ENCODE data around the gene ZBTB38. TPM values are rescaled to one million over a fixed set of nuclear protein-coding genes. Genes with fewer than 3 reads are reported as not detected.

Gene ZBTB38
- total and polyA plus RNA-seq, 8 donors, result 5.3 to 253 (median 41.0) TPM

DNA sequence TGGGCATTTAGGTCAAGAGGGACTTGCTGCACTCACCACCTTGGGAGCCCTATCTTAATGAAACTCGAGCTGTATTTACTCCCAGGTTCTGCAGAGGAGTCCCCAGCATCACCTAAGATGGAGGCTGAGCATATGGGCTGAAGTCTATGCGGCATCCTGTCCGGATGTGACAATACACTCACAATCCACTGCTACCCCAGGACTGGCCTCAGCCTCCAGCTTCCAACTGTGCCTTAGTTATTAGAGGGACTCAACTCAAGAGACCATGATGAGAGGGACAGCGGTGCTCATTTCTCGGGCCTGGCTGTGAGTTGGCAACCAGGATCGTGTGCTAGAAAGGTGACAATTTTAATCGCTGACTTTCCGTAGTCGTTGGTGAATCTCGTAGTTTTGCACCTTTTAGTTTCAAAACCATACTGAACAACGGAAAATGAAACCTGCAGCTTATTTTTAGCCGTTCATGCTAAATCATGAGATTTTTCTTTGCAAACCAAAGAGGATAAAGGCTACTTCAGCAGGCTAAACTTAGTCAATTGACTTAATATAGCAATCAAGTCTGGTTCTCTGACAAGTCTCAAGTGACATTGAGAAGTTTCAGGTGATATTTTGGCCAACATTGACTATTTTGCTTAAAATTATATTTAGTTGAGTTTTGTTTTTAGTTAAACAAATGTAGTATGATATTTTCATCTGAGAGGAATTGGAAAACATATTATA is 11.1 kb downstream of the ZBTB38 start:
- peak overlapping the region in 1 of 5 donors; percentile 66 for H3K27ac ChIP-seq
- no peak for TF ChIP-seq POLR2A (IDR thresholded peaks at IDR 0.05)
- TF ChIP-seq POLR2AphosphoS5 (IDR thresholded peaks at IDR 0.05), result no peak
- TF ChIP-seq, protein P1, sequence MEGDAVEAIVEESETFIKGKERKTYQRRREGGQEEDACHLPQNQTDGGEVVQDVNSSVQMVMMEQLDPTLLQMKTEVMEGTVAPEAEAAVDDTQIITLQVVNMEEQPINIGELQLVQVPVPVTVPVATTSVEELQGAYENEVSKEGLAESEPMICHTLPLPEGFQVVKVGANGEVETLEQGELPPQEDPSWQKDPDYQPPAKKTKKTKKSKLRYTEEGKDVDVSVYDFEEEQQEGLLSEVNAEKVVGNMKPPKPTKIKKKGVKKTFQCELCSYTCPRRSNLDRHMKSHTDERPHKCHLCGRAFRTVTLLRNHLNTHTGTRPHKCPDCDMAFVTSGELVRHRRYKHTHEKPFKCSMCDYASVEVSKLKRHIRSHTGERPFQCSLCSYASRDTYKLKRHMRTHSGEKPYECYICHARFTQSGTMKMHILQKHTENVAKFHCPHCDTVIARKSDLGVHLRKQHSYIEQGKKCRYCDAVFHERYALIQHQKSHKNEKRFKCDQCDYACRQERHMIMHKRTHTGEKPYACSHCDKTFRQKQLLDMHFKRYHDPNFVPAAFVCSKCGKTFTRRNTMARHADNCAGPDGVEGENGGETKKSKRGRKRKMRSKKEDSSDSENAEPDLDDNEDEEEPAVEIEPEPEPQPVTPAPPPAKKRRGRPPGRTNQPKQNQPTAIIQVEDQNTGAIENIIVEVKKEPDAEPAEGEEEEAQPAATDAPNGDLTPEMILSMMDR (IDR thresholded peaks at IDR 0.05), result no peak
- no peak for TF ChIP-seq EP300 (IDR thresholded peaks at IDR 0.05)
- DNase-seq, result no peak
- H3K36me3 ChIP-seq, result peaks cover 0 to 18% (median 6%) of the 10 kb centered on the region in 4 donors
- intact Hi-C loops (cut with DNase I; ENCODE audit: low total_unique reads), result no loop called here
- no peaks in the 10 kb centered on the region for H3K9me3 ChIP-seq
- no peak overlapping the region for H3K4me3 ChIP-seq
- H3K27me3 ChIP-seq, result no peaks in the 10 kb centered on the region
- peaks cover 0 to 19% (median 15%) of the 10 kb centered on the region in 4 donors for H3K4me1 ChIP-seq
- 80 to 90% (median 87%) methylated on average over 12 of the region's 12 CpGs for WGBS, 5 donors

DNA sequence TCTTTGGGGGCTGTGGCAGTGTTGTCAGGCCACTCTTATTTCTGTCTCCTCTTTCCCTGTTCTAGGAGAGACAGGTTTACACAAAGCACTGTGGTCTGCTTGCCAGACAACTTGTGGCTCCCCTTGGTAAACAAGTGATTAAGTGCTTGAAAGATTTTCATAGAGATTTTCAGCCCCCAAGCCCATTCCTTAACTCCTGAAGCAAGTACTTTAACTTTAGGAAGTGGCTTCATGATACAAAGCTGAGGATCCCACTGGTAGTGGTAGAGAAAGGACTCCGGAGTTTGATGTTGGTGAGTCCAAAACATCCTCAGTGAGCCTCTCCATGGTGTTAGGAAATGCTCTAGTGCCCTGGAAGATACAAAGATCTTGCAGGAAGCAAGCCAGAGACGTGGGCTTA is 12.0 kb downstream of the ZBTB38 start:
- intact Hi-C loops (cut with DNase I; ENCODE audit: low total_unique reads), result no loop called here
- H3K4me3 ChIP-seq, result no peak overlapping the region
- peak overlapping the region in 1 of 5 donors; percentile 66 for H3K27ac ChIP-seq
- peaks cover 0 to 18% (median 6%) of the 10 kb centered on the region in 4 donors for H3K36me3 ChIP-seq
- DNase-seq, result no peak
- WGBS, 5 donors, result 84 to 96% (median 86%) methylated on average over 2 of the region's 2 CpGs
- TF ChIP-seq POLR2A (IDR thresholded peaks at IDR 0.05) (no peak), POLR2AphosphoS5 (IDR thresholded peaks at IDR 0.05) (no peak), EP300 (IDR thresholded peaks at IDR 0.05) (no peak)
- TF ChIP-seq, protein P1 (IDR thresholded peaks at IDR 0.05), result no peak
- H3K9me3 ChIP-seq, result no peaks in the 10 kb centered on the region
- peaks cover 0 to 25% (median 19%) of the 10 kb centered on the region in 4 donors for H3K4me1 ChIP-seq
- H3K27me3 ChIP-seq, result no peaks in the 10 kb centered on the region

DNA sequence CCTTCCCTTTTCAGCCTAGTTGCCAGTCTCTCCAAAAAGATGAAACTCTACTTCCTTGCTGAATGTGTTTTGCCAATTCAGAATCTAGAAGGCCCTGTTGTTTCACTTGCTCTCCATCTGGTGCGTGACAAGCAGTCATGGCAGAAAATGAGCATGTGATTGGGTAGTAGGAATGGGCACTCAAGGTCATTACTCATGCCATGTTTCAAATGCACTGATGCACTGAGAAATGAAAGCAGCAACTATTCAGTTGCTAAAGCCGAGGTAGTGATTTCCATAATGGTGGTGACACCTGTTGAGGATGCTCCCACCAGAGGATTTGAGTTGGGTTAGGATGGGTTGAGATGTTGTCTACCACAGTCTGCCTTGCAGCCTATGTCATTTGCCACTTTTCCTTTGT is 12.7 kb downstream of the ZBTB38 start:
- Histone ChIP-seq H3K27ac (peak overlapping the region in 1 of 5 donors; percentile 66), H3K27me3 (no peaks in the 10 kb centered on the region)
- 94 to 98% (median 97%) methylated on average over 2 of the region's 2 CpGs for WGBS, 5 donors

DNA sequence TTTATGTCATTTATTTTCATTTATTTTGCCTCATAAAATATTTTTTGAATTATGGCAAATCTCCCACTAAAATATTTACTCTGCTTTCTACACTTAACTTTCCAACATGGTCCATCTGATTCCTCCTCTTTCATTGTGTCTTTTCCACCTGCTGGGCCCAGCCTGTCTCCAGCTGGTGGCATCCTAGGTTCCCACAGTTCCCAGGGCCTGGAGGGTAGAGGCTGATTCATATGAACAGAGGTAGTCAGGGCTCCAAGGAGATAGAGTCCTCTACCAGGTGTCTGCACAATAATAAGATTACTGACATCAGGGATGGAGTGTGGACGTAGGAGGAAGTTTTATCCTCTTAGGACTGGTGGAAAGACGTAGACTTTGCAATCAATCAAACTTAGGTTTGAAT is 14.3 kb downstream of the ZBTB38 start:
- 79 to 94% (median 88%) methylated on average over 2 of the region's 2 CpGs for WGBS, 5 donors
- intact Hi-C loops (cut with DNase I; ENCODE audit: low total_unique reads), result no loop called here
- Histone ChIP-seq H3K4me1 (peaks cover 0 to 37% (median 19%) of the 10 kb centered on the region in 4 donors), H3K4me3 (no peak overlapping the region), H3K36me3 (peaks cover 0 to 16% (median 4%) of the 10 kb centered on the region in 4 donors), H3K9me3 (no peaks in the 10 kb centered on the region), H3K27ac (peak overlapping the region in 2 of 5 donors; percentile 68 to 74), H3K27me3 (no peaks in the 10 kb centered on the region)
- TF ChIP-seq EP300 (IDR thresholded peaks at IDR 0.05) (no peak), POLR2AphosphoS5 (IDR thresholded peaks at IDR 0.05) (no peak), POLR2A (IDR thresholded peaks at IDR 0.05) (no peak)
- TF ChIP-seq, protein P1 (IDR thresholded peaks at IDR 0.05), result no peak
- DNase-seq, result no peak

More for the DNA sequence above, 12.7 kb downstream of the ZBTB38 start:
- H3K4me3 ChIP-seq, result no peak overlapping the region
- TF ChIP-seq POLR2AphosphoS5 (IDR thresholded peaks at IDR 0.05) (no peak), EP300 (IDR thresholded peaks at IDR 0.05) (no peak), POLR2A (IDR thresholded peaks at IDR 0.05) (no peak)
- TF ChIP-seq, protein P1 (IDR thresholded peaks at IDR 0.05), result no peak
- peaks cover 0 to 32% (median 21%) of the 10 kb centered on the region in 4 donors for H3K4me1 ChIP-seq
- peaks cover 0 to 17% (median 6%) of the 10 kb centered on the region in 4 donors for H3K36me3 ChIP-seq
- H3K9me3 ChIP-seq, result no peaks in the 10 kb centered on the region
- no peak for DNase-seq
- intact Hi-C loops (cut with DNase I; ENCODE audit: low total_unique reads), result no loop called here
